GM19438 (cell line): ENCODE results near the gene RNF128.
A peak's percentile ranks its signal among the peaks of the same experiment; 100 is the strongest.

Experiments used
- ATAC-seq: cut with Tn5 transposase; IDR thresholded peaks from one replicate; pipeline ENCODE4 v1.9.1; 2021; ENCODE audit warnings: low read depth; ENCODE audit not compliant: unreplicated experiment

Gene RNF128

GRCh38 chrX:106726485-106727437, at the start of gene RNF128:
RNF128 (plus strand) TSS chrX:106726701; CDS start chrX:106726914, 213 bp downstream.
- peak; percentile 64 for ATAC-seq

- ATAC-seq: no peak
Observed at GRCh38 chrX:106680716-106681115, 45.8 kb upstream of the RNF128 start.

GRCh38 chrX:106684207-106684606, 42.3 kb upstream of the RNF128 start:
- no peak for ATAC-seq

GRCh38 chrX:106692425-106693065, 34.0 kb upstream of the RNF128 start:
- no peak for ATAC-seq

- ATAC-seq: no peak
Observed at GRCh38 chrX:106696502-106696901, 30.0 kb upstream of the RNF128 start.

GRCh38 chrX:106698693-106699092, 27.8 kb upstream of the RNF128 start:
- ATAC-seq: no peak

GRCh38 chrX:106702636-106703035, 23.9 kb upstream of the RNF128 start:
- ATAC-seq: no peak

- ATAC-seq: no peak
Observed at GRCh38 chrX:106706466-106706865, 20.0 kb upstream of the RNF128 start.

GRCh38 chrX:106707771-106708454, 18.6 kb upstream of the RNF128 start:
- no peak for ATAC-seq

GRCh38 chrX:106710771-106711170, 15.7 kb upstream of the RNF128 start:
- ATAC-seq: no peak

- ATAC-seq: no peak
Observed at GRCh38 chrX:106711375-106711774, 15.1 kb upstream of the RNF128 start.

- no peak for ATAC-seq
Observed at GRCh38 chrX:106716004-106716403, 10.5 kb upstream of the RNF128 start.

- ATAC-seq: no peak
Observed at GRCh38 chrX:106716463-106716862, 10.0 kb upstream of the RNF128 start.

GRCh38 chrX:106718709-106719108, 7.8 kb upstream of the RNF128 start:
- ATAC-seq: no peak

- no peak for ATAC-seq
Observed at GRCh38 chrX:106725931-106726330, 570 bp upstream of the RNF128 start.

GRCh38 chrX:106728337-106728736, 1.8 kb downstream of the RNF128 start:
- no peak for ATAC-seq

GRCh38 chrX:106730401-106730800, 3.9 kb downstream of the RNF128 start:
- no peak for ATAC-seq

- ATAC-seq: no peak
Observed at GRCh38 chrX:106731590-106731989, 5.1 kb downstream of the RNF128 start.

GRCh38 chrX:106734827-106735226, 8.3 kb downstream of the RNF128 start:
- ATAC-seq: no peak

- no peak for ATAC-seq
Observed at GRCh38 chrX:106740193-106740780, 13.8 kb downstream of the RNF128 start.

- ATAC-seq: no peak
Observed at GRCh38 chrX:106742193-106742592, 15.7 kb downstream of the RNF128 start.
